Urinary bladder (tissue), 4 donors: ENCODE measurements around the gene CEP131. TPM values are rescaled to one million over a fixed set of nuclear protein-coding genes. Genes with fewer than 3 reads are reported as not detected.

Experiments
- DNase-seq: peaks from one replicate; pipeline ENCODE4 v3.0.0-alpha.2; 2015; ENCODE audit errors: extremely low spot score
- H3K27ac ChIP-seq: one replicate; pipeline ENCODE4 v1.5.1; 2013; ENCODE audit warnings: low read depth, mild to moderate bottlenecking, moderate library complexity
- H3K36me3 ChIP-seq: one replicate; pipeline ENCODE4 v1.6.1; 2013; ENCODE audit warnings: mild to moderate bottlenecking, moderate library complexity; ENCODE audit not compliant: insufficient read depth
- H3K4me1 ChIP-seq: one replicate; pipeline ENCODE4 v1.6.1; 2013; ENCODE audit warnings: mild to moderate bottlenecking, moderate library complexity; ENCODE audit not compliant: insufficient read depth
- H3K4me3 ChIP-seq: one replicate; pipeline ENCODE4 v1.5.1; 2013; ENCODE audit warnings: low read depth, low read length
- WGBS: extraction: QIAGEN DNeasy Blood & Tissue Kit; methylation state at CpG from one replicate; pipeline ENCODE4 v1.1.7; 2013; 5-methylcytosine and 5-hydroxymethylcytosine counted together
- polyA plus RNA-seq: library from polyadenylated mRNA; stranded (reverse); fragments of 200-250 nt; gene quantifications from one replicate; pipeline ENCODE4 v1.2.3, GENCODE V29; 2013
- total RNA-seq: library from RNA; depleted of rRNA; stranded (reverse); fragments of >200 nt; gene quantifications from one replicate; pipeline ENCODE4 v1.2.3, GENCODE V29; 2014
- donor health status: healthy with polysubstance abuse.
- donor health status: healthy.

The CEP131 gene
- total and polyA plus RNA-seq, 2 donors, result 5.9 to 10.8 TPM

DNA sequence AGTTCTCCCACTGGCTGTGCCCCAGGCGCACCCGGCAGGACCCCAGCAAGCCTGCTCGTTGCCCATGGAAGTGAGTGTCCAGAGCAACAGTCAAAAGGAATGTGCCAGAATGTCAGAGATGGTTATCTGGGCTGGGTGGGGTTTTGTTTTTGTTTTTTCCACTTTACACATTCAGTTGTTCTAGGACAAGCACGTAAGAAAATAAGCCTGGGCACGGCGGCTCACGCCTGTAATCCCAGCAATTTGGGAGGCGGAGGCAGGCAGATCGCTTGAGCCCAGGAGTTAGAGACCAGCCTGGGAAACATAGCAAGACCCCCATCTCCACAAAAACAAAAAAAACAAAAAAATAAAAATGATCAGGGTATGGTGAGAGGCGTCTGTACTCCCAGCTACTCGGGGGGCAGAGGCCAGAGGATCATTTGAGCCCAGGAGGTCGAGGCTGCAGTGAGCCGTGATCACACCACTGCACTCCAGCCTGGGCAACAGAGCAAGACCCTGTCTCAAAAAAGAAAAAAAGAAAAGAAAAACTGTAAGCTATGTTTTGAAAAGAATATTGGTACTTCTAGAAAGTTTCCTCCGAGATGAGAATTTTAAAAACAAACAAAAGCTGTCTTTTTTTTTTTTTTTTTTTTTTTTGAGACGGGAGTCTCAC lies 24.7 kb upstream of the CEP131 start:
- H3K36me3 ChIP-seq, result peaks cover 2% of the 10 kb centered on the region
- no peaks in the 10 kb centered on the region for H3K4me1 ChIP-seq
- H3K27ac ChIP-seq, result no peak overlapping the region
- no peak overlapping the region for H3K4me3 ChIP-seq
- 89% methylated on average over 14 of the region's 15 CpGs for WGBS
- DNase-seq, result no peak

DNA sequence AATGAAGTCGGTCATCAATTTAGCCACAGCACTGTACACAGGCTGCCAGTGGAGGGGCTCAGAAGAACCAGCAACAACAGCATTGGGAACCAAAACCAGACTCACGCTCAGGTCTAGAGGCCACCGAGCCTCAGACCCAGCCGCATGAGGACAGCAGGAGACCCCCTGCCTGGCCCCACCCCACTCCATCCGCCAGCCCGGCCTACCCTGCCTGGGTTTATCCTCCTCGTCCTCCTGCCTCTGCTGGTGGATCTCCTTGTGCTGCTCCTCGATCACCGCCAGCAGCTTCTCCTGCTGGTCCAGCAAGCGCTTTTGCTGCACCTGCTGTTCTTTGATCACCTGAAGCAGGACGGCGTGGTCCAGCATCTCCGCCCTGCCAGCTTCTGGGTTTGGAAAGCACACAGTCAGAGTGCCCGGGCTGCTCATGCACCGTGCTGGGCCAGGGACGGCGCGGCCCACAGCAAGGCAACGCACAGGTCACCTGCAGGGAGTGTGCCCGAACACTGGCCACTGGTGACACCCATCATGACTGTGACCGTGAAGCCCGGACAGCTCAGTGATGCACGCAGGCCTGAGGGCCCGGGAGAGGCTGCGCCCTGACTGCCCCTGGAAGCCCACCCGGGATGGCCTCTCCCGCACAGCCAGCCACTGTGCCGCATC lies 24.0 kb upstream of the CEP131 start:
- 93% methylated on average over 28 of the region's 28 CpGs for WGBS
- no peaks in the 10 kb centered on the region for H3K4me1 ChIP-seq
- DNase-seq, result no peak
- no peak overlapping the region for H3K4me3 ChIP-seq
- H3K27ac ChIP-seq, result no peak overlapping the region
- peaks cover 2% of the 10 kb centered on the region for H3K36me3 ChIP-seq

DNA sequence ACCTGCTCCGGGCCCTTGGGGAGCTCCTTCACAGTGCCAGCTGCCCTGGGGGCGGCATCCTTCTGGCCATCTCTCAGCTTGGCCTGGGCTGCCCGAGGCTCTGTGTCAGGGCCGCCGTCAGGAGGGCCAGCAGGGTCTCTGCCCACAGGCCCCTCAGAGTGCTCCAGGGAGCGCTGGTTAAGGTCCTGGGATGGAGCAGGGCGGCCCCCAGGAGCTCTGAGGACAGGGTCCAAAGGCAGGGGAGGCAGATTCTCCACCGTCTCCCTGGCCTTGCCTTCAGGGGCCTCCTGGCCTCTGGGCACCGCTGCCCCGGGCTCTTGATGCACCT lies 23.5 kb upstream of the CEP131 start:
- 91% methylated on average over 10 of the region's 10 CpGs for WGBS
- Histone ChIP-seq H3K4me3 (no peak overlapping the region), H3K36me3 (peaks cover 2% of the 10 kb centered on the region), H3K27ac (no peak overlapping the region), H3K4me1 (no peaks in the 10 kb centered on the region)
- no peak for DNase-seq

DNA sequence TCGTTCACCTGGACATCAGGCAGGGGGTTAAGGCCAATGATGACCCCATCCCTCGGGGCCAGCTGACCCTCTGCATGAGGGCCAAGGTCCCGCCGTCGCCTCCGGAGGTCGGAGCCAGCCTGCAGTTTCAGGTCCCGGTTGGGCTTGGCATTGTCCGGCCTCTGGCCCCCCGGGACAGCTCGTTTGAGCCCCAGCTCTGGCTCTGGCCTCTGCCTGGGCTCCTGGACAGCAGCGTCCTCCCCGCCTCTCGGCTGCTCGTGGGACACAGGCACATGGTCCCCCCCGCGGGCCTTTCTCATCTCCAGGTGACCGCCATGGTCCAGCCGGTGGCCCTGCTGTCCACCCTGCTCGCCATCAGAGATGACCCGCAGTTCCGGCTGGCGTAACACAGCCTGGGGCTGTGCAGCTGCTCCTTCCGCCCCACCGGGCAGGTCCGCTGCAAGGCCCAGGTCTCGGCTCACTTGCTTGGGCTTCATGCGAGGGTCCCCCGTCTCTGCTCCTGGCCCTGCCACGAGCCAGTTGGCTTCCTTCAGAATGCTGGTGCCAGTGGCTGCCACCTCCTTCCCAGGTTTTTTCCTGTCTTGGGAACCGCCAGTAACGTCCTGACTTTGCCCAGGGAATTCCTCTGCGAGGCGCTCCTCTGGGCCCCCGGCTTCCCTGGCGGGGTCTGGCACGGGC lies 23.0 kb upstream of the CEP131 start:
- DNase-seq, result no peak
- 83% methylated on average over 37 of the region's 37 CpGs for WGBS

DNA sequence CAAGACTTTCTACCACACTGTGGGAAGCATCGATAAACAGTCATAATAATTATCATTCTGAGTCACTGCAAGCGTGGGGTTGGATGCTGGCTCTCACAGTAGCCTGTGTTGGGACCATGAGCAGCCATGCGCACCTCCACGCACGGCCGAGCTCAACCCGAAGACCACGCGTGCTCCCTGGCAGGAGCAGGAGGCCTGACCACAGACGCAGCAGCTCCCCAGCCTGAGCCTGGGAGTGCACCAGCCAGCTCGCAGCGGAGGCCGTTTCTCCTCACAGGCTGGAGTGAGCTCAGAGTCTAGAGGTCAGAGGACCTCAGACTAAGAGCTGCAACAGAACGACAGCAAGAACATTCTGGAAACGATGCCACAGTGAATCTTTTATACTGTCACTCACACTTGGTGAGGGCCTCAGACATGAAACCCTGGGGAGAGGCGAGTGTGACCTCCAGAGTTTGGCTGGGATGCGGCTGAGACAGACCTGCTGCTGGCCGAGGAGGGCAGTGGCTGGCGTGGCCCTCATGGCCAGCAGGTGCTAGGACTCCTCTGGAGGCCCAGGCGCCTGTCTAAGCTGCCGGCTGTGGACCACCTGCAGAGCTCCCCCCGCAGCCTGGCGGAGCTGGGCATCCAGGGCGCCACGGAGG lies 22.4 kb upstream of the CEP131 start:
- Histone ChIP-seq H3K4me1 (no peaks in the 10 kb centered on the region), H3K27ac (no peak overlapping the region), H3K4me3 (no peak overlapping the region), H3K36me3 (no peaks in the 10 kb centered on the region)
- WGBS, result 83% methylated on average over 25 of the region's 25 CpGs
- DNase-seq, result no peak

More for the DNA sequence above, 23.0 kb upstream of the CEP131 start:
- H3K4me3 ChIP-seq, result no peak overlapping the region
- H3K36me3 ChIP-seq, result no peaks in the 10 kb centered on the region
- no peak overlapping the region for H3K27ac ChIP-seq
- no peaks in the 10 kb centered on the region for H3K4me1 ChIP-seq

DNA sequence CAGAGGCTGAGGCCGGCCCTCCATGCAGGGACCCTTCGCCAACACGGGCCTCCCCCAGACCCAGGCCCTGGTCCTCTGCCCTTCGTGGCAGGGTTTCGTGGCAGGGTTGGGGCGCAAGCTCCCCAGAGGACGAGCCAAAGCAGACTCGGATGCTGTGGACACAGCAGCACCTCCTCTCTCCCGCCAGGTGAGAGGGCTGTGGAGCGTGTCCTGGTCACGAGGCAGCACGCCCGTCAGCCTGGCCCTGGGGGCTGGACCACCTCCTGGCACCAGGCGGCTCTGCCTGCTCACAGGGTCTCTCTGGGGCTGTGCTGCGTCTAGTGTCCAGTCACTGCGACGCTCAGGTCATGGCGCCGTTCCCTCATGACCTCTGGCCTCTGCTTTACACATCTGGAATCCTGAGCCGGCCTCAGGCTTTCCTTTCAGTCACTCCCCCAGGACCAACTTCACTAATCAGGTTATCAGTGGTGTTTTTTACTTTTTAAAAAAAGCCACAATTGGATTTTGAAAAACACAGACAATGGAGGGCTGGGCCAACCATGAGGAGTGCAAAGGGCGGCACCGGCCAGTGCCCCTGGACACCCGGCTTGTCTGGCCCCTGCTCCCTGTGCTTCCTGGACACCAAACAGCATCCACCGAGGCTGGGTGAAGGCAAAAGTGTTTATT lies 21.7 kb upstream of the CEP131 start:
- no peak overlapping the region for H3K27ac ChIP-seq
- H3K4me3 ChIP-seq, result no peak overlapping the region
- WGBS, result 68% methylated on average over 24 of the region's 24 CpGs
- H3K36me3 ChIP-seq, result no peaks in the 10 kb centered on the region
- DNase-seq, result no peak
- H3K4me1 ChIP-seq, result no peaks in the 10 kb centered on the region

DNA sequence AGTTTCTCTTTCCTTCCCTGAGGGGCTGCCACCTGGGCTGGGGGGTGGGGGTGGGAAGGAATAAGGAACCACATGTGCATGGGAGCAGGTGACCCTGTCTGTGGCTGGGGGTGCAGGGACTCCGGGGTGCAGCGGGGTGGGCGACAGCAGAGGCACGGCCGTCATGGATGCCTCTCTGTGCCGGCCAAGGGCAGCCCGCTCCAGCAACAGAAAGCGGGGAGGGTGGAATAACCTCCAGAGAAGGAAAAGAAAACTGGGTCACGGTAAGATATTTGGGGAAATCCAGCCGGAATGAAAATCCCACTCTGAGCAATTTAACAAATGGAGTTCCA lies 20.5 kb upstream of the CEP131 start:
- DNase-seq, result no peak
- Histone ChIP-seq H3K4me3 (no peak overlapping the region), H3K36me3 (no peaks in the 10 kb centered on the region), H3K27ac (no peak overlapping the region), H3K4me1 (no peaks in the 10 kb centered on the region)
- WGBS, result 80% methylated on average over 10 of the region's 10 CpGs

DNA sequence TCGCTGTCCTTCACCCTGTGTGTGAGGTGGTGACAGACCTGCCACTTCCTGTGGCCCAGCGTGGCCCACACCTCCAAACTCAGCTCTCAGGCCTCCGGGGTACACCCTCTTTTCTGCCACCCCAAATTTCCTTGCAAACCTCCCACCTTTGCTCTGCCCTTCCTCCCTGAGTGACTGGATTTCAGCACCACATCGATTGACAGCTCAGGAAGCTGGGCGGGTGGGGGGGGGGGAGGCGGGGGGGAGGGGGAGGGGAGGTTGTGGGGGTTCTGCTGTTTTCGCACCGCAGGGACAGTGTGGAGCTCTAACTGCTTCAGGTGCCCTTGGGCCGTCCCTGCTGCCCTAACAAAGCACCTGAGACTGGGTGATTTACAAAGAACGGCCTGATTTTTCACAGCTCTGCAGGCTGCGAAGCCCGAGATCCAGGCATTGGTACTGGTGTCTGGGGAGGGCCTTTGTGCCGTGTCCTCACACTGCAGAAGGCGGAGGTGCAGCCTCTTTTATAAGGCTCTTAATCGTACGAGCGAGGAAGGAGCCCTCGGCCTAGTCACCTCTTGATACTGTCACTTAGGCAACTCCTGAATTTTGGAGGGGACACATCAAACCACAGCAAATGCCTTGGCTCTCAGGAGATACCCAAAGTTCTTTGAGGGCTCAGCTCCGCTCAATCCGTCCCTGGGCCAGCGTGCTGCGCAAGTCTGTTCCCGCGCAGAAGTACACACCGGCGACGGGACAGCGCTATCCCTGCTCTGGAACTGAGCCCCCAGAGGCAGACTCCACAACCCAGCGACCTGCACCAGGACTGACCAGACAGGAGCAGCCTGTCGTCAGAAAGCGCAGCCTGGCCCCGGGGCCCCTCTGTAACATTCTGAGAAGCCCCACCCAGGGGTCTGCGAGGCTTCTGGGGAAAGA lies 19.9 kb upstream of the CEP131 start:
- Histone ChIP-seq H3K4me3 (no peak overlapping the region), H3K27ac (no peak overlapping the region), H3K4me1 (no peaks in the 10 kb centered on the region), H3K36me3 (no peaks in the 10 kb centered on the region)
- no peak for DNase-seq
- 73% methylated on average over 32 of the region's 33 CpGs for WGBS

DNA sequence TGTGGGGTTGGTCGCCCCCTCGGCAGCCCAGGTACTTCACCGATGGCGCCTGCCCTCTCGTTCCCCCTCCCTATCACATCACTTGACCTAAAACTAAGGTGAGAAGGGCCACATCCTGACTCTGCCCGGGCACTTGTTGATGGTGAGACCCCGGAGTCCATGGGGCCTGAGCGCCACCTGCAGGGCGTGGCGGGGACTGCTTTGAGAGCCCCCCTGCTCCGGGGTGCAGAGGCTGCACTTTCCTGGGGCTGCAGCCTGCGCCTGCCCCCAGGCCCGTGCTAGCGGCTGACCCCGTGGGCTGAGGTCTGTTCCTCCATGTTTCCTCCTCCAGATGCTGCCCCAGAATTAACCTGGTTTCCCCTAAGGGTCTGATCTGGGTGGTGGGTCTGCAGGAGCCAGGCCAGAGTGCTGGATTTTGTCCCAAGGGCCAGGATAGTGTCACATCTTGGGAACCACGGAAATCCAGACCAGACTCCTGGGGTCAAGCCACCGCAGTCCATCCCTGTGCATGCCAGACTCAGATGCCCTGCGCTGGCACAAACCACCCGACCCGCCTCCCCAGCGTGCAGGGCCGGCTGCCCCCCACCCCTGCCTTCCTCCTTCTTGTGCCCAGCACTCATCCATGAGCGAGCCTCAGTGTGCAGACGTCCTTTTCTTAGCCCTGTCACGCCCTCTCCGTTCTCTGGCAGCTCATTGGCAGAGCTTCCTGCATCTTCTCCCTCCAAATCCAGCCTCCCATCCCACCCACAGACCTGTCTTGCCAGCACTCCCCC lies 19.1 kb upstream of the CEP131 start:
- Histone ChIP-seq H3K4me3 (no peak overlapping the region), H3K36me3 (no peaks in the 10 kb centered on the region), H3K27ac (no peak overlapping the region), H3K4me1 (no peaks in the 10 kb centered on the region)
- WGBS, result 46% methylated on average over 26 of the region's 26 CpGs
- DNase-seq, result no peak

DNA sequence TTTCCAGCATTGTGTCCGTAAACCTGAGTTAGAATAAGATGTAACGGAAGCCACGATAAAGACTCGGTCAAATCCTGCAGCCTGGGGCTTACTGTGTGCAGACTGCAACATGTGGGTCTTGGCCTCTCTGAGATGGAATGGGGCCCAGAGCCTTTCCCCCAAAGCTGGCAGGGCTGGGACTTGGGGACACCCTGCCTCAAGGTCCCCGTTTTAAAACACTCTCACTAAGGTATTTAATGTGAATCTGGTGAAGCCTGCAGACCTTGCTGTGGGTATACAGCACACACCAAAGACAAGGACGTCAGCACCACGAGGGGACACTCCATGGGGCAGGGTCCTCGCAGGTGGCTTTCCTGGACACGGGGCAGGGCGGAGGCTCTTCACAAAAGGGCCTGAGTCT lies 18.4 kb upstream of the CEP131 start:
- DNase-seq, result no peak
- no peak overlapping the region for H3K27ac ChIP-seq
- no peak overlapping the region for H3K4me3 ChIP-seq
- H3K4me1 ChIP-seq, result no peaks in the 10 kb centered on the region
- WGBS, result 89% methylated on average over 10 of the region's 10 CpGs
- no peaks in the 10 kb centered on the region for H3K36me3 ChIP-seq

DNA sequence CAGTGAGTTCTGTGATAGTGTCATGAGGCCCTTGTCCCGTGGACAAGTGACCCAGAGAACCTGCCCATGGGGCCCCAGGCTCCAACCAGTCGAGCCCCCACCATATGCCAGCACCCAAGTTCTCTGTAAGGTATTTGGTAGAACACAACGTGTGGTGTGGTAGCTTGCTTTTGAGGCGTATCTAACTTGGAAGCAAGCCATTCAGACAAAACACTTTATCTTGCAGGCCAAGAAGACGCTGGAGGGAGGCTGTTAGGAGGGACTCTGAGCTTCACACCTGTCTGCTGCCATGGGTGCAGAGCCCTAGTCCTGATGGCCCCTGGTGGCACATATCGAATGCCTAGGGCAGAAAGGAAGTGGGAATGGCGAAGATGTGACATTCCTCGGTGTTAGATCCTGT lies 18.0 kb upstream of the CEP131 start:
- WGBS, result 76% methylated on average over 8 of the region's 8 CpGs
- DNase-seq, result no peak
- Histone ChIP-seq H3K4me1 (no peaks in the 10 kb centered on the region), H3K36me3 (no peaks in the 10 kb centered on the region), H3K4me3 (no peak overlapping the region), H3K27ac (no peak overlapping the region)

DNA sequence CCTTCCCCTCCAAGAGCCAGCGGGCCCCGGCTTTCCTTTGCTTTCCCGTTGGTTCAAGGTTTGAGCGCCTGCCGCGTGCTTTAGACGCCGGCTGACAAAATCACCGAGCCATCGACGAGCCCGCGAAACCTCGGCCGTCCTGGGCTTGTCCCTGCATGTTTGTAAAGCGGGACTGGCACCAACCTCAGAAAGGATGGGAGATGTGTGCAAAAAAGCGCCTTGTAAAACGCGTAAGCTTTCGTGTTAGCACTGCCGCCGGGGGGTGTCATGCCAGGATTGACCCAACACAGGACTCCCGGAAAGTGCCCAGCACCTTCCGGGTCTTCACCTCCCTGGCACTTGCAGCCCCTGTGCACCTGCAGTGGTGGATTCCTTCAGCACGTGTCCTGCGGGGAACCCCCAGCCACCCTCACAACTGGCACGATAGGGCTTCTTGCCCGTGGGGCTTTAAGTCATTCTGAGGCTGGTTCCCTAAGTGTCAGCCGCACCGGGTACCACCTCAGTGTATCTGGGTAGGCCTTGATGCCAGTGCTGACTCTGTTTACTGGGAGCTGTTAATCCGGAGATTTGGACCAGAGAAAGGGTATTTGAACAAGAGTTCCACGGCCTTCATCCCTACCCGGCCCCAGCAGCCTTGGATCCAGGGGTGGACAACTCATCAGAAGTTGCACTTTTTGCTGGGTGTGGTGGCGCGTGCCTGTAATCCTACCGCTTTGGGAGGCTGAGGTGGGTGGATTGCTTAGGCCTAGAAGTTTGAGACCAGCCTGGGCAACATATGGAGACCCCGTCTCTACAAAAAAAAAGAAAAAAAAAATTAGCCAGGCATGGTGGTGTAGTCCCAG lies 17.2 kb upstream of the CEP131 start:
- DNase-seq, result no peak
- no peaks in the 10 kb centered on the region for H3K4me1 ChIP-seq
- H3K36me3 ChIP-seq, result no peaks in the 10 kb centered on the region
- 16% methylated on average over 37 of the region's 37 CpGs for WGBS
- peak overlapping the region; percentile 90 for H3K4me3 ChIP-seq
- no peak overlapping the region for H3K27ac ChIP-seq
